MM.1S (cell line): ENCODE data around the gene C15orf62.
A peak's percentile ranks its signal among the peaks of the same experiment; 100 is the strongest.

ENCODE experiments used
- DNase-seq: peaks from one replicate; pipeline ENCODE4 v3.0.0-alpha.2; 2015
- H2AFZ ChIP-seq: fragments of 300-600 bp; sonication (generic); 2 replicates; pipeline ENCODE4 v1.6.0; 2016; ENCODE audit warnings: antibody characterized with exemption, low read length
- H3F3A ChIP-seq: fragments of 300-600 bp; sonication (generic); 2 replicates; pipeline ENCODE4 v1.6.1; 2016; ENCODE audit warnings: mild to moderate bottlenecking, antibody characterized with exemption, low read length, moderate library complexity, mixed read lengths; ENCODE audit not compliant: insufficient read depth
- H3K27ac ChIP-seq: fragments of 300-600 bp; sonication (generic); 2 replicates; pipeline ENCODE4 v1.5.1; 2016; ENCODE audit warnings: mild to moderate bottlenecking, low read length
- H3K27me3 ChIP-seq: fragments of 300-600 bp; sonication (generic); replicated peaks from 2 replicates; pipeline ENCODE4 v1.6.0; 2016; ENCODE audit warnings: low read length; ENCODE audit not compliant: insufficient read depth
- H3K36me3 ChIP-seq: fragments of 300-600 bp; sonication (generic); replicated peaks from 2 replicates; pipeline ENCODE4 v1.6.1; 2016; ENCODE audit warnings: mild to moderate bottlenecking, low read length, mixed read lengths; ENCODE audit not compliant: insufficient read depth
- H3K4me1 ChIP-seq: fragments of 300-600 bp; sonication (generic); 2 replicates; pipeline ENCODE4 v1.6.1; 2016; ENCODE audit warnings: low read length, mixed read lengths
- H3K4me2 ChIP-seq: fragments of 300-600 bp; sonication (generic); 2 replicates; pipeline ENCODE4 v1.6.0; 2016; ENCODE audit warnings: low read depth, low read length
- H3K4me3 ChIP-seq: fragments of 300-600 bp; sonication (generic); 2 replicates; pipeline ENCODE4 v1.5.1; 2016; ENCODE audit warnings: low read length, mixed read lengths
- H3K79me2 ChIP-seq: fragments of 300-600 bp; sonication (generic); 2 replicates; pipeline ENCODE4 v1.6.1; 2016; ENCODE audit warnings: mixed run types, low read length, mixed read lengths
- H3K9ac ChIP-seq: fragments of 300-600 bp; sonication (generic); 2 replicates; pipeline ENCODE4 v1.6.1; 2016; ENCODE audit warnings: low read length, mixed read lengths
- H3K9me2 ChIP-seq: fragments of 300-600 bp; sonication (generic); replicated peaks from 2 replicates; pipeline ENCODE4 v1.6.1; 2016; ENCODE audit warnings: mild to moderate bottlenecking, low read length, mixed read lengths; ENCODE audit not compliant: insufficient read depth
- H3K9me3 ChIP-seq: fragments of 300-600 bp; sonication (generic); replicated peaks from 2 replicates; pipeline ENCODE4 v1.6.1; 2016; ENCODE audit warnings: mild to moderate bottlenecking, low read length, mixed read lengths; ENCODE audit not compliant: insufficient read depth
- H4K20me1 ChIP-seq: fragments of 300-600 bp; sonication (generic); 2 replicates; pipeline ENCODE4 v1.6.1; 2016; ENCODE audit warnings: mild to moderate bottlenecking, low read length, moderate library complexity, mixed read lengths; ENCODE audit not compliant: insufficient read depth
- EZH2 ChIP-seq: fragments of 300-600 bp; sonication (generic); optimal IDR thresholded peaks from 2 replicates; pipeline ENCODE3; 2017; ENCODE audit warnings: low read depth, mild to moderate bottlenecking, antibody characterized with exemption, low read length, mixed read lengths
- EZH2phosphoT487 ChIP-seq: fragments of 300-600 bp; sonication (generic); IDR thresholded peaks from 2 replicates; pipeline ENCODE4 v1.6.1; 2018; ENCODE audit warnings: antibody characterized with exemption, low read length
- TF ChIP-seq, protein P1 (sequence below): fragments of 300-600 bp; sonication (generic); IDR thresholded peaks from 2 replicates; pipeline ENCODE4 v1.5.1; 2016; ENCODE audit warnings: antibody characterized with exemption, low read length, mixed read lengths

Gene C15orf62

DNA sequence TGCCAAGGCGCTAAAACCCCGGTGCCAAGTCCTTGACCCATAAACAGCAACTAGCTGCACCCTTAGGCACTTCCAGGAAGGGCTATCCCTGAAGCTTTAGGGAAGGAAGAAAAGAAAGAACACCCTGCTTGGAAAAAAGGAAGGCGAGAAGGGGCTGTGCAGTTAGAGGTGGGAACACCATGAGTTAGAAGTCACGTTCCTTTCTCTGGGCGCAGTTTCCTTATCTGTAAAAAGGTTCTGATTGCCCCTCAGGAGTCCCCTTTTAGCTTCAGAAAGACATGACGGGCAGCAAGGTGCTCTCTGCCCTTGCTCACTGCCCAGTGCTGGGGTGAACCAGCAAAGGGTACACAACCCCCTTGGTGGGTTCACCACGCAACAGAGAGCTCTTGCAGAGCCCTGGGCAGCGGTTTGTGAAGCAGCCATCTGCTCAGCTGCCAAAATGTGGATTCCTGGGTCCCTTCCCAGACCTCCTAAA lies 5.1 kb upstream of the C15orf62 start:
- no peak for DNase-seq
- TF ChIP-seq EZH2phosphoT487 (no peak), EZH2 (no peak)
- TF ChIP-seq, protein P1, sequence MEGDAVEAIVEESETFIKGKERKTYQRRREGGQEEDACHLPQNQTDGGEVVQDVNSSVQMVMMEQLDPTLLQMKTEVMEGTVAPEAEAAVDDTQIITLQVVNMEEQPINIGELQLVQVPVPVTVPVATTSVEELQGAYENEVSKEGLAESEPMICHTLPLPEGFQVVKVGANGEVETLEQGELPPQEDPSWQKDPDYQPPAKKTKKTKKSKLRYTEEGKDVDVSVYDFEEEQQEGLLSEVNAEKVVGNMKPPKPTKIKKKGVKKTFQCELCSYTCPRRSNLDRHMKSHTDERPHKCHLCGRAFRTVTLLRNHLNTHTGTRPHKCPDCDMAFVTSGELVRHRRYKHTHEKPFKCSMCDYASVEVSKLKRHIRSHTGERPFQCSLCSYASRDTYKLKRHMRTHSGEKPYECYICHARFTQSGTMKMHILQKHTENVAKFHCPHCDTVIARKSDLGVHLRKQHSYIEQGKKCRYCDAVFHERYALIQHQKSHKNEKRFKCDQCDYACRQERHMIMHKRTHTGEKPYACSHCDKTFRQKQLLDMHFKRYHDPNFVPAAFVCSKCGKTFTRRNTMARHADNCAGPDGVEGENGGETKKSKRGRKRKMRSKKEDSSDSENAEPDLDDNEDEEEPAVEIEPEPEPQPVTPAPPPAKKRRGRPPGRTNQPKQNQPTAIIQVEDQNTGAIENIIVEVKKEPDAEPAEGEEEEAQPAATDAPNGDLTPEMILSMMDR, result no peak
- Histone ChIP-seq H3K27me3 (no peaks in the 10 kb centered on the region), H3K4me2 (peak overlapping the region; percentile 78), H3K9ac (peak overlapping the region; percentile 41; the same call in 1 of the 2 replicates), H3K36me3 (no peaks in the 10 kb centered on the region), H3K79me2 (no peaks in the 10 kb centered on the region), H3K9me2 (no peaks in the 10 kb centered on the region), H4K20me1 (no peaks in the 10 kb centered on the region), H3K4me1 (peaks cover 22% of the 10 kb centered on the region), H3K27ac (no peak overlapping the region), H3F3A (peaks cover 19% of the 10 kb centered on the region), H2AFZ (peak overlapping the region; percentile 88), H3K4me3 (peak overlapping the region; percentile 70), H3K9me3 (no peaks in the 10 kb centered on the region)

DNA sequence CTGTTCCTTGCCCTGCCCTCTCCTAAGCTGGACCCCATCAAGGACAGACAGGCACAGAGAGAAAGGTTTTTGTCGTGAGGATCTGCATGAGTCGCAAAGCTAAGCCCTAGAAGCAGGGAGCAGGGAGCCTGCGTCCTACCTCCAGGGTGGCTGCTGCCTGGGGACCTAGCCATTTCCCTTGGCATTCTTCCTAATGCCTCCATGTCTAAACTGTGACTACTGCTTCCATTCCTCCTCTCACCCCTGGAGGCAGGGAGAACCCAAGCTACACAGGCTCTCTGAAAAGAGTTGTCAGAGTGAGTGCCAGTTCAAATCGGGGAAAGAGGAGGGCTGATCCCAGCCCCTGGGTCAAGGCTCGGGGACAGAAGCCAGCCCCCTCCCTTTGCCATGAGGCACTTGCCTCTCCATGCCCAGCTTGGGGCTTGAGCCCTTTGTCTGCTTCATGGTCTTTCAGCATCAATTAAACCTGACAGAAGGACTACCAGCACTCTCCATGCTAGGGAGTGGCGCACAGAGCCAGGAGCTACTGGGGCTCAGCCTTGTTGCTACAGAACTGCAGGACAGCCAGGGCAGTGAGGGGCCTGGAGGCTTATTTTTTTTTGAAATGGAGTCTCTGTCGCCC lies 3.5 kb upstream of the C15orf62 start:
- no peak for DNase-seq
- H3K79me2 ChIP-seq, result no peaks in the 10 kb centered on the region
- H4K20me1 ChIP-seq, result no peaks in the 10 kb centered on the region
- TF ChIP-seq EZH2phosphoT487 (no peak), EZH2 (no peak)
- TF ChIP-seq, protein P1, result no peak
- no peaks in the 10 kb centered on the region for H3K9me3 ChIP-seq
- H3K4me3 ChIP-seq, result no peak overlapping the region
- H3F3A ChIP-seq, result peaks cover 19% of the 10 kb centered on the region
- peaks cover 22% of the 10 kb centered on the region for H3K4me1 ChIP-seq
- H3K27ac ChIP-seq, result no peak overlapping the region
- H3K9me2 ChIP-seq, result no peaks in the 10 kb centered on the region
- H3K27me3 ChIP-seq, result no peaks in the 10 kb centered on the region
- no peak overlapping the region for H3K4me2 ChIP-seq
- no peak overlapping the region for H3K9ac ChIP-seq
- H2AFZ ChIP-seq, result no peak overlapping the region
- no peaks in the 10 kb centered on the region for H3K36me3 ChIP-seq

DNA sequence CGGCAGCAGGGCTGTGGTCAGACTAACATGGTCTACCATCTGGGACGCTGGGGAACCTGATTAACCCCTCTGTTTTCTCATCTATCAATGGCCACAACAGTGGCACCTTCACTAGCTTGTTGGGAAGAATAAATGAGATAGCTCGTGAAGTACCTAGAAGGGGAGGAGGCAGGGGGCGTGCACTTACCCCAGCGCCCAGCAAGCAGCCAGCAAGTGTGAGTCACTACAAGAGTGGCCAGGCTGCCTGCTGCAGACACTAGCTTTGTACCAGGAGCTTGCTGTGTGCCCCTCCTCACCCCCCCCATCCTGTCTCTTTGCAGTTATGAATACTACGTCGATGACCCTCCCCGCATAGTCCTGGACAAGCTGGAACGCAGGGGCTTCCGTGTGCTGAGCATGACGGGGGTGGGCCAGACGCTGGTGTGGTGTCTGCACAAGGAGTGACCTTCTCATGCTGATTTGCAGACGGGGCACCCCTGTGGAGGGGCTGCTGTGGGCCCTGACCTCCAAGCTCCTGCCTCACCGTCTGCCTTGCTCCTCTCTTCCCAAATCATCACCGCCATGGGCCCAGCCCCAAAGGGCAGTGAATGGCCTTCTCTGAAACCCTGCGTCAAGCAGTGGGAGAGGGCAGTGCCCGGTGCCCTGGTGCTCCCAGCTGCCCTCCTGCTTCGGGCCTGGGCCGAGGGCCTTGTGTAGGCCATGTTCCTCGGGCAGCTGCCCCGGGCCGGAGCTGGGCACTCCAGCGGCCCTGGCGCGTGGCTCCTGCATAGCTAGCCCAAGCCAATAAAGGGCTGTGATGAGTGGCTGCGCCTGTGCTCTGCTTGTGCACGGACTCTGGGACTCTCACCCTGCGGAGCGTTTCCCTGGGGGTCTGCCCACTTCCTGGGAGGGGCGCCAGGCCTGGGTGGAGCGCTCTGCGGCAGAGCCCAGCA lies 2.6 kb upstream of the C15orf62 start:
- TF ChIP-seq, protein P1, result no peak
- no peak for TF ChIP-seq EZH2
- no peak for TF ChIP-seq EZH2phosphoT487
- no peaks in the 10 kb centered on the region for H3K27me3 ChIP-seq
- H3K27ac ChIP-seq, result no peak overlapping the region
- H3K4me1 ChIP-seq, result peaks cover 22% of the 10 kb centered on the region
- H3K4me3 ChIP-seq, result no peak overlapping the region
- H2AFZ ChIP-seq, result no peak overlapping the region
- no peak for DNase-seq
- H3K9me2 ChIP-seq, result no peaks in the 10 kb centered on the region
- H3K4me2 ChIP-seq, result no peak overlapping the region
- no peaks in the 10 kb centered on the region for H3K36me3 ChIP-seq
- no peaks in the 10 kb centered on the region for H4K20me1 ChIP-seq
- H3K79me2 ChIP-seq, result no peaks in the 10 kb centered on the region
- H3F3A ChIP-seq, result peaks cover 19% of the 10 kb centered on the region
- no peak overlapping the region for H3K9ac ChIP-seq
- no peaks in the 10 kb centered on the region for H3K9me3 ChIP-seq
